HUES64 (cell line): ENCODE results near the gene FBF1.
"Not testable (repeated sequence)": the region's sequence is repeated elsewhere in the genome, so short reads cannot be mapped to it uniquely, and the experiment has no call there.

Experiments
- H3K27ac ChIP-seq: 2 replicates; pipeline ENCODE4 v1.7.0; 2013; ENCODE audit warnings: low read depth, low read length, inconsistent platforms
- H3K27me3 ChIP-seq: 2 replicates; pipeline ENCODE4 v1.6.1; 2013; ENCODE audit warnings: mild to moderate bottlenecking, low read length; ENCODE audit not compliant: insufficient read depth
- H3K36me3 ChIP-seq: 2 replicates; pipeline ENCODE4 v1.6.1; 2013; ENCODE audit warnings: mild to moderate bottlenecking, low read length; ENCODE audit not compliant: insufficient read depth
- H3K4me1 ChIP-seq: 2 replicates; pipeline ENCODE4 v1.6.1; 2013; ENCODE audit warnings: mild to moderate bottlenecking, low read length, moderate library complexity; ENCODE audit not compliant: insufficient read depth
- H3K4me3 ChIP-seq: 2 replicates; pipeline ENCODE4 v1.5.1; 2013; ENCODE audit warnings: mild to moderate bottlenecking, low read length, moderate library complexity
- H3K9ac ChIP-seq: 2 replicates; pipeline ENCODE4 v1.6.1; 2013; ENCODE audit warnings: mild to moderate bottlenecking, low read depth, low read length
- H3K9me3 ChIP-seq: 2 replicates; pipeline ENCODE4 v1.6.1; 2013; ENCODE audit warnings: low read depth, low read length; ENCODE audit not compliant: insufficient read depth
- WGBS: fragments of 150-250, 120-280 bp; methylation state at CpG from one replicate; pipeline ENCODE4 v1.1.7; 2013; ENCODE audit warnings: missing lambda C conversion rate; 5-methylcytosine and 5-hydroxymethylcytosine counted together

Gene FBF1

GRCh38 chr17:75872434-75873351, 68.1 kb downstream of the FBF1 start:
- Histone ChIP-seq H3K9me3 (no peaks in the 10 kb centered on the region), H3K9ac (0 out of 2 replicates have a peak overlapping the region, but pooled peaks have one; percentile 16), H3K27me3 (peaks cover 13% of the 10 kb centered on the region), H3K27ac (no peak overlapping the region), H3K36me3 (no peaks in the 10 kb centered on the region), H3K4me1 (0 out of 2 replicates have a peak, but pooled peaks cover 9% of the 10 kb centered on the region), H3K4me3 (no peak overlapping the region)
- WGBS: 77% methylated on average over 13 of the region's 13 CpGs

GRCh38 chr17:75870228-75870627, 70.6 kb downstream of the FBF1 start:
- not testable (repeated sequence) for H3K9ac ChIP-seq, H3K27me3 ChIP-seq, H3K9me3 ChIP-seq, H3K36me3 ChIP-seq, H3K4me3 ChIP-seq, H3K4me1 ChIP-seq, H3K27ac ChIP-seq
- 93% methylated on average over 9 of the region's 10 CpGs for WGBS

GRCh38 chr17:75869282-75870141, 71.3 kb downstream of the FBF1 start:
- Histone ChIP-seq H3K27ac (no peak overlapping the region), H3K27me3 (no peaks in the 10 kb centered on the region), H3K4me3 (no peak overlapping the region), H3K9me3 (no peaks in the 10 kb centered on the region), H3K4me1 (no peaks in the 10 kb centered on the region), H3K9ac (no peak overlapping the region), H3K36me3 (no peaks in the 10 kb centered on the region)
- WGBS: 84% methylated on average over 23 of the region's 23 CpGs

GRCh38 chr17:75868730-75869281, 72.0 kb downstream of the FBF1 start:
- H3K9ac ChIP-seq, H3K9me3 ChIP-seq, H3K4me3 ChIP-seq, H3K36me3 ChIP-seq, H3K4me1 ChIP-seq, H3K27ac ChIP-seq, H3K27me3 ChIP-seq: not testable (repeated sequence)
- 94% methylated on average over 12 of the region's 12 CpGs for WGBS

- H3K9me3 ChIP-seq, H3K36me3 ChIP-seq, H3K4me3 ChIP-seq, H3K4me1 ChIP-seq, H3K27me3 ChIP-seq, H3K27ac ChIP-seq, H3K9ac ChIP-seq: not testable (repeated sequence)
- 88% methylated on average over 16 of the region's 17 CpGs for WGBS
Measured at GRCh38 chr17:75865404-75866188, 75.2 kb downstream of the FBF1 start.

GRCh38 chr17:75864887-75865286, 76.0 kb downstream of the FBF1 start:
- not testable (repeated sequence) for H3K27me3 ChIP-seq, H3K9ac ChIP-seq, H3K4me1 ChIP-seq, H3K27ac ChIP-seq, H3K9me3 ChIP-seq, H3K4me3 ChIP-seq, H3K36me3 ChIP-seq
- WGBS: 90% methylated on average over 4 of the region's 4 CpGs

GRCh38 chr17:75864448-75864871, 76.4 kb downstream of the FBF1 start:
- Histone ChIP-seq H3K9me3 (no peaks in the 10 kb centered on the region), H3K4me3 (no peak overlapping the region), H3K36me3 (no peaks in the 10 kb centered on the region), H3K9ac (no peak overlapping the region), H3K27me3 (no peaks in the 10 kb centered on the region), H3K27ac (no peak overlapping the region), H3K4me1 (no peaks in the 10 kb centered on the region)
- 83% methylated on average over 8 of the region's 8 CpGs for WGBS

- Histone ChIP-seq H3K27me3 (no peaks in the 10 kb centered on the region), H3K9ac (no peak overlapping the region), H3K9me3 (no peaks in the 10 kb centered on the region), H3K27ac (no peak overlapping the region), H3K36me3 (no peaks in the 10 kb centered on the region), H3K4me3 (no peak overlapping the region), H3K4me1 (no peaks in the 10 kb centered on the region)
- 95% methylated on average over 9 of the region's 9 CpGs for WGBS
Measured at GRCh38 chr17:75861927-75862317, 78.9 kb downstream of the FBF1 start.
